K562 (cell line): ENCODE data around the gene RAP2B.

ENCODE experiments used
- CREB1 ChIP-seq, 2 experiments: sonication (generic) in 1 of 2; formaldehyde crosslinking in 1 of 2; IDR thresholded peaks; 2 replicates each; pipeline versions ENCODE4 v1.6.1 to v1.8.0; 2012 to 2022; ENCODE audit warnings: inconsistent platforms in 1 of 2, mild to moderate bottlenecking in 1 of 2, missing genetic modification reagents in 1 of 2, moderate library complexity in 1 of 2
- KAT2B ChIP-seq: IDR thresholded peaks from one replicate; pipeline ENCODE4 v1.6.1; 2012; ENCODE audit warnings: low read depth, mild to moderate bottlenecking, control low read depth, inconsistent platforms, low read length, moderate library complexity
- TCF7 ChIP-seq: sonication (generic); IDR thresholded peaks from 2 replicates; pipeline ENCODE4 v1.6.1; 2016; ENCODE audit warnings: antibody characterized with exemption, borderline replicate concordance
- TF ChIP-seq, protein P1 (sequence below), 3 experiments: IDR thresholded peaks in 2 of 3; conservative IDR thresholded peaks in 1 of 3; 2 replicates each; pipeline ENCODE4 v1.5.1; 2011 to 2012; ENCODE audit warnings: low read length in 3 of 3, mild to moderate bottlenecking in 3 of 3, control low read depth in 2 of 3, improper control_type of control experiment in 1 of 3, inconsistent platforms in 1 of 3, low read depth in 1 of 3, mixed read lengths in 1 of 3, moderate library complexity in 1 of 3; ENCODE audit not compliant: insufficient read depth in 2 of 3

GRCh38 chr3:153158961-153159735 is 2.9 kb upstream of the RAP2B start:
- TF ChIP-seq CREB1 (IDR thresholded peaks at IDR 0.05) (no peak), CREB1 (CRISPR knock-in tag; IDR thresholded peaks at IDR 0.05) (no peak), TCF7 (no peak), KAT2B (no peak)
- TF ChIP-seq, protein P1, sequence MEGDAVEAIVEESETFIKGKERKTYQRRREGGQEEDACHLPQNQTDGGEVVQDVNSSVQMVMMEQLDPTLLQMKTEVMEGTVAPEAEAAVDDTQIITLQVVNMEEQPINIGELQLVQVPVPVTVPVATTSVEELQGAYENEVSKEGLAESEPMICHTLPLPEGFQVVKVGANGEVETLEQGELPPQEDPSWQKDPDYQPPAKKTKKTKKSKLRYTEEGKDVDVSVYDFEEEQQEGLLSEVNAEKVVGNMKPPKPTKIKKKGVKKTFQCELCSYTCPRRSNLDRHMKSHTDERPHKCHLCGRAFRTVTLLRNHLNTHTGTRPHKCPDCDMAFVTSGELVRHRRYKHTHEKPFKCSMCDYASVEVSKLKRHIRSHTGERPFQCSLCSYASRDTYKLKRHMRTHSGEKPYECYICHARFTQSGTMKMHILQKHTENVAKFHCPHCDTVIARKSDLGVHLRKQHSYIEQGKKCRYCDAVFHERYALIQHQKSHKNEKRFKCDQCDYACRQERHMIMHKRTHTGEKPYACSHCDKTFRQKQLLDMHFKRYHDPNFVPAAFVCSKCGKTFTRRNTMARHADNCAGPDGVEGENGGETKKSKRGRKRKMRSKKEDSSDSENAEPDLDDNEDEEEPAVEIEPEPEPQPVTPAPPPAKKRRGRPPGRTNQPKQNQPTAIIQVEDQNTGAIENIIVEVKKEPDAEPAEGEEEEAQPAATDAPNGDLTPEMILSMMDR (IDR thresholded peaks at IDR 0.05 in 2 of 3, conservative IDR thresholded peaks at IDR 0.05 in 1 of 3; ENCODE audit: insufficient read depth in 2 of 3, low read depth in 1 of 3, low read length in 3 of 3): no peak
